OCI-LY7 (cell line): ENCODE measurements around the gene CEP162. TPM values are rescaled to one million over a fixed set of nuclear protein-coding genes. Genes with fewer than 3 reads are reported as not detected.
"Not testable (repeated sequence)": the region's sequence is repeated elsewhere in the genome, so short reads cannot be mapped to it uniquely, and the experiment has no call there.

Experiments used
- BruUV-seq: library from RNA; stranded (reverse); fragments of 400-500 nt; replicated peaks from 2 replicates; lab custom pipeline; 2021; lab: Mats Ljungman, UMichigan
- CTCF ChIA-PET: fragments of 300-600 bp; sonication (Branson Sonifier 250); formaldehyde crosslinking; loops from one replicate; lab custom pipeline; 2022; ENCODE audit warnings: antibody characterized with exemption; ENCODE audit not compliant: unreplicated experiment; lab: Charles Lee
- POLR2A ChIA-PET: fragments of 300-600 bp; sonication (Branson Sonifier 250); formaldehyde crosslinking; loops from one replicate; lab custom pipeline; 2022; ENCODE audit warnings: antibody characterized with exemption; lab: Charles Lee
- DNase-seq: peaks from one replicate; pipeline ENCODE4 v3.0.0-alpha.2; 2015; ENCODE audit warnings: low spot score
- H2AFZ ChIP-seq: fragments of 200-600 bp; sonication (generic), shearing (Covaris generic); 2 replicates; pipeline ENCODE4 v1.6.1; 2014; ENCODE audit warnings: mild to moderate bottlenecking, antibody characterized with exemption, low read length, moderate library complexity
- H3K27ac ChIP-seq: fragments of 200-600 bp; sonication (generic); 2 replicates; pipeline ENCODE4 v1.5.1; 2014; ENCODE audit warnings: mixed run types, low read depth, mild to moderate bottlenecking, moderate library complexity, low read length, inconsistent platforms; ENCODE audit not compliant: poor library complexity, severe bottlenecking
- H3K36me3 ChIP-seq: fragments of 200-600 bp; sonication (generic); 2 replicates; pipeline ENCODE4 v1.6.1; 2014; ENCODE audit warnings: mild to moderate bottlenecking, antibody characterized with exemption, low read length, moderate library complexity, mixed read lengths; ENCODE audit not compliant: insufficient read depth
- H3K4me1 ChIP-seq: fragments of 200-600 bp; sonication (generic); 2 replicates; pipeline ENCODE4 v1.5.1; 2014; ENCODE audit warnings: mild to moderate bottlenecking, low read length; ENCODE audit not compliant: insufficient read depth, poor library complexity, severe bottlenecking
- H3K4me2 ChIP-seq: fragments of 200-600 bp; sonication (generic); 2 replicates; pipeline ENCODE4 v1.6.1; 2014; ENCODE audit warnings: mild to moderate bottlenecking, low read length
- H3K4me3 ChIP-seq: fragments of 200-600 bp; sonication (generic); 2 replicates; pipeline ENCODE4 v1.5.1; 2014; ENCODE audit warnings: mild to moderate bottlenecking, low read depth, low read length; ENCODE audit not compliant: poor library complexity, severe bottlenecking
- H3K79me2 ChIP-seq: fragments of 200-600 bp; sonication (generic); 2 replicates; pipeline ENCODE4 v1.6.1; 2016; ENCODE audit warnings: low read depth, mild to moderate bottlenecking, low read length, moderate library complexity, mixed read lengths; ENCODE audit not compliant: insufficient read depth
- H3K9me2 ChIP-seq: fragments of 200-600 bp; sonication (generic); 2 replicates; pipeline ENCODE4 v1.6.1; 2016; ENCODE audit warnings: mild to moderate bottlenecking, low read length, mixed read lengths; ENCODE audit not compliant: insufficient read depth
- H3K9me3 ChIP-seq: fragments of 200-600 bp; sonication (generic); 2 replicates; pipeline ENCODE4 v1.6.1; 2014; ENCODE audit warnings: mild to moderate bottlenecking, mixed run types, low read length, mixed read lengths
- H4K20me1 ChIP-seq: fragments of 200-600 bp; sonication (generic); 2 replicates; pipeline ENCODE4 v1.6.1; 2014; ENCODE audit warnings: mild to moderate bottlenecking, antibody characterized with exemption, low read length, moderate library complexity, mixed read lengths; ENCODE audit not compliant: insufficient read depth
- EZH2phosphoT487 ChIP-seq: fragments of 200-600 bp; sonication (generic); IDR thresholded peaks from 2 replicates; pipeline ENCODE4 v1.6.1; 2018; ENCODE audit warnings: low read depth, borderline replicate concordance, mild to moderate bottlenecking, mixed run types, antibody characterized with exemption, low read length, moderate library complexity, mixed read lengths
- intact Hi-C: fragments of 100-400 bp; cut with micrococcal nuclease; formaldehyde crosslinking; loops from one replicate; pipeline ENCODE4 v1.10.0; 2022; ENCODE audit not compliant: unreplicated experiment
- total RNA-seq, 2 experiments: library from RNA; depleted of rRNA in 1 of 2; stranded (reverse); fragments of >200 nt in 1 of 2; shearing (Covaris generic) in 1 of 2; gene quantifications; 2 replicates each; pipeline ENCODE4 v1.2.3, GENCODE V29; 2014 to 2022
- TF ChIP-seq, protein P1 (sequence below): fragments of 200-600 bp; sonication (generic); conservative IDR thresholded peaks from 2 replicates; pipeline ENCODE4 v1.5.1; 2014; ENCODE audit warnings: mild to moderate bottlenecking, antibody characterized with exemption, low read length, moderate library complexity, mixed read lengths

The CEP162 gene
- total RNA-seq, 2 experiments from 2014 or later: 6.3 to 10.0 TPM

- no peaks in the 10 kb centered on the region for H3K36me3 ChIP-seq
- BruUV-seq: no TSS peak
- H3K4me3 ChIP-seq: no peak overlapping the region
- no peak overlapping the region for H3K27ac ChIP-seq
- H3K4me2 ChIP-seq: no peak overlapping the region
- TF ChIP-seq EZH2phosphoT487: no peak
- TF ChIP-seq, protein P1, sequence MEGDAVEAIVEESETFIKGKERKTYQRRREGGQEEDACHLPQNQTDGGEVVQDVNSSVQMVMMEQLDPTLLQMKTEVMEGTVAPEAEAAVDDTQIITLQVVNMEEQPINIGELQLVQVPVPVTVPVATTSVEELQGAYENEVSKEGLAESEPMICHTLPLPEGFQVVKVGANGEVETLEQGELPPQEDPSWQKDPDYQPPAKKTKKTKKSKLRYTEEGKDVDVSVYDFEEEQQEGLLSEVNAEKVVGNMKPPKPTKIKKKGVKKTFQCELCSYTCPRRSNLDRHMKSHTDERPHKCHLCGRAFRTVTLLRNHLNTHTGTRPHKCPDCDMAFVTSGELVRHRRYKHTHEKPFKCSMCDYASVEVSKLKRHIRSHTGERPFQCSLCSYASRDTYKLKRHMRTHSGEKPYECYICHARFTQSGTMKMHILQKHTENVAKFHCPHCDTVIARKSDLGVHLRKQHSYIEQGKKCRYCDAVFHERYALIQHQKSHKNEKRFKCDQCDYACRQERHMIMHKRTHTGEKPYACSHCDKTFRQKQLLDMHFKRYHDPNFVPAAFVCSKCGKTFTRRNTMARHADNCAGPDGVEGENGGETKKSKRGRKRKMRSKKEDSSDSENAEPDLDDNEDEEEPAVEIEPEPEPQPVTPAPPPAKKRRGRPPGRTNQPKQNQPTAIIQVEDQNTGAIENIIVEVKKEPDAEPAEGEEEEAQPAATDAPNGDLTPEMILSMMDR: no peak
- POLR2A ChIA-PET: interaction anchor here (0.8 kb wide), 1 partner anchor 37 kb away, joined by 3 read pairs; no protein-coding TSS in a partner anchor
- CTCF ChIA-PET: no interaction called here
- H4K20me1 ChIP-seq: no peaks in the 10 kb centered on the region
- H2AFZ ChIP-seq: no peak overlapping the region
- no peak for DNase-seq
- H3K79me2 ChIP-seq: no peaks in the 10 kb centered on the region
- no peaks in the 10 kb centered on the region for H3K9me2 ChIP-seq
- H3K9me3 ChIP-seq: no peaks in the 10 kb centered on the region
- no peaks in the 10 kb centered on the region for H3K4me1 ChIP-seq
- intact Hi-C loops: no loop called here
Measured at GRCh38 chr6:84107495-84107894, 119.9 kb downstream of the CEP162 start.

- H2AFZ ChIP-seq, H3K27ac ChIP-seq, H4K20me1 ChIP-seq, intact Hi-C loops, H3K4me3 ChIP-seq, DNase-seq, H3K79me2 ChIP-seq, H3K4me1 ChIP-seq, H3K9me3 ChIP-seq, H3K9me2 ChIP-seq, H3K36me3 ChIP-seq, BruUV-seq, POLR2A ChIA-PET, CTCF ChIA-PET, H3K4me2 ChIP-seq: not testable (repeated sequence)
Measured at GRCh38 chr6:84105215-84105924, 122.1 kb downstream of the CEP162 start.

- Histone ChIP-seq H3K79me2 (no peaks in the 10 kb centered on the region), H3K36me3 (no peaks in the 10 kb centered on the region), H3K4me3 (no peak overlapping the region), H3K9me2 (no peaks in the 10 kb centered on the region), H4K20me1 (no peaks in the 10 kb centered on the region), H3K4me2 (no peak overlapping the region), H2AFZ (no peak overlapping the region), H3K27ac (no peak overlapping the region), H3K9me3 (no peaks in the 10 kb centered on the region), H3K4me1 (no peaks in the 10 kb centered on the region)
- TF ChIP-seq, protein P1: no peak
- no peak for TF ChIP-seq EZH2phosphoT487
- no TSS peak for BruUV-seq
- no peak for DNase-seq
- CTCF ChIA-PET: no interaction called here
- POLR2A ChIA-PET: interaction anchor here (0.7 kb wide), 1 partner anchor 1971 kb away, joined by 3 read pairs; no protein-coding TSS in a partner anchor
- intact Hi-C loops: no loop called here
Measured at GRCh38 chr6:84103029-84103428, 124.4 kb downstream of the CEP162 start.
